IMR-90 (cell line): ENCODE results near the gene ARID4B. TPM values are rescaled to one million over a fixed set of nuclear protein-coding genes. Genes with fewer than 3 reads are reported as not detected.
A peak's percentile ranks its signal among the peaks of the same experiment; 100 is the strongest.

ENCODE experiments used
- ATAC-seq: fragments of 200-7000 bp; cut with Tn5 transposase; 2 replicates; pipeline ENCODE4 v1.9.1; 2020; ENCODE audit warnings: low read depth, mild to moderate bottlenecking, moderate library complexity
- BruUV-seq: library from RNA; stranded (reverse); fragments of 400-500 nt; replicated peaks from 2 replicates; lab custom pipeline; 2021; lab: Mats Ljungman, UMichigan
- CTCF ChIA-PET: fragments of 300-600 bp; formaldehyde crosslinking; extraction: SDS; loops from one replicate; lab custom pipeline; 2021; ENCODE audit warnings: antibody characterized with exemption; lab: Yijun Ruan, JAX
- POLR2A ChIA-PET: fragments of 300-600 bp; sonication (Branson Sonifier 250); formaldehyde crosslinking; loops from one replicate; lab custom pipeline; 2022; ENCODE audit warnings: antibody characterized with exemption; ENCODE audit not compliant: unreplicated experiment; lab: Charles Lee
- DNase-seq: peaks from one replicate; pipeline ENCODE4 v3.0.0; 2013
- H2AFZ ChIP-seq: replicated peaks from 2 replicates; pipeline ENCODE3; 2013; ENCODE audit warnings: low read length, mild to moderate bottlenecking; ENCODE audit not compliant: poor library complexity
- H2AK5ac ChIP-seq: 2 replicates; pipeline ENCODE4 v1.6.1; 2013; ENCODE audit warnings: low read depth, low read length, inconsistent platforms
- H2AK9ac ChIP-seq: replicated peaks from 2 replicates; pipeline ENCODE3; 2013; ENCODE audit warnings: mild to moderate bottlenecking, low read depth, low read length, moderate library complexity; ENCODE audit not compliant: poor library complexity
- H2BK120ac ChIP-seq: 2 replicates; pipeline ENCODE4 v1.6.1; 2013; ENCODE audit warnings: low read depth, low read length, inconsistent platforms
- H2BK15ac ChIP-seq: 3 replicates; pipeline ENCODE4 v1.6.1; 2013; ENCODE audit warnings: low read depth, low read length, inconsistent platforms
- H2BK20ac ChIP-seq: 2 replicates; pipeline ENCODE4 v1.6.1; 2013; ENCODE audit warnings: low read depth, mild to moderate bottlenecking, inconsistent platforms, low read length, moderate library complexity
- H2BK5ac ChIP-seq: 2 replicates; pipeline ENCODE4 v1.6.1; 2013; ENCODE audit warnings: mild to moderate bottlenecking, low read depth, low read length, inconsistent platforms; ENCODE audit not compliant: poor library complexity, severe bottlenecking
- H3K14ac ChIP-seq: replicated peaks from 2 replicates; pipeline ENCODE4 v1.6.1; 2013; ENCODE audit warnings: low read depth, low read length, inconsistent platforms
- H3K18ac ChIP-seq: 2 replicates; pipeline ENCODE4 v1.6.1; 2013; ENCODE audit warnings: low read depth, low read length, control low read depth
- H3K23ac ChIP-seq: 2 replicates; pipeline ENCODE4 v1.6.1; 2013; ENCODE audit warnings: low read depth, low read length, inconsistent platforms
- H3K27ac ChIP-seq: 2 replicates; pipeline ENCODE4 v1.5.1; 2013; ENCODE audit warnings: mild to moderate bottlenecking, control low read depth, low read length; ENCODE audit not compliant: insufficient read depth
- H3K27me3 ChIP-seq: 2 replicates; pipeline ENCODE4 v1.6.1; 2013; ENCODE audit warnings: low read length; ENCODE audit not compliant: control insufficient read depth, insufficient read depth
- H3K36me3 ChIP-seq: 2 replicates; pipeline ENCODE4 v1.6.1; 2013; ENCODE audit warnings: low read length, mixed read lengths; ENCODE audit not compliant: control insufficient read depth, insufficient read depth
- H3K4ac ChIP-seq: 2 replicates; pipeline ENCODE4 v1.6.1; 2013; ENCODE audit warnings: low read depth, low read length, inconsistent platforms
- H3K4me1 ChIP-seq: 2 replicates; pipeline ENCODE4 v1.6.1; 2013; ENCODE audit warnings: low read length, mixed read lengths; ENCODE audit not compliant: control insufficient read depth, insufficient read depth
- H3K4me2 ChIP-seq: 2 replicates; pipeline ENCODE4 v1.6.1; 2013; ENCODE audit warnings: low read depth, mild to moderate bottlenecking, control low read depth, low read length, moderate library complexity
- H3K4me3 ChIP-seq: 2 replicates; pipeline ENCODE4 v1.5.1; 2013; ENCODE audit warnings: low read depth, mild to moderate bottlenecking, control low read depth, low read length, moderate library complexity; ENCODE audit not compliant: insufficient read depth
- H3K56ac ChIP-seq: 2 replicates; pipeline ENCODE4 v1.6.1; 2013; ENCODE audit warnings: low read length, inconsistent platforms; ENCODE audit not compliant: insufficient read depth; ENCODE audit errors: extremely low read depth
- H3K79me1 ChIP-seq, 2 experiments: 2 replicates each; pipeline ENCODE4 v1.6.1; 2013; ENCODE audit warnings: low read length in 2 of 2, inconsistent platforms in 1 of 2, low read depth in 1 of 2
- H3K9ac ChIP-seq: 2 replicates; pipeline ENCODE4 v1.6.1; 2013; ENCODE audit warnings: low read depth, low read length, control low read depth
- H3K9me1 ChIP-seq: 2 replicates; pipeline ENCODE4 v1.6.1; 2013; ENCODE audit warnings: low read length, inconsistent platforms; ENCODE audit not compliant: insufficient read depth
- H3K9me3 ChIP-seq: 2 replicates; pipeline ENCODE4 v1.6.1; 2013; ENCODE audit warnings: low read length; ENCODE audit not compliant: control insufficient read depth, insufficient read depth
- H4K20me1 ChIP-seq: 2 replicates; pipeline ENCODE4 v1.6.1; 2013; ENCODE audit warnings: low read length, inconsistent platforms; ENCODE audit not compliant: insufficient read depth
- H4K5ac ChIP-seq: 2 replicates; pipeline ENCODE4 v1.6.1; 2013; ENCODE audit warnings: mild to moderate bottlenecking, low read depth, low read length, control low read depth
- H4K8ac ChIP-seq, 2 experiments: 2 replicates each; pipeline ENCODE4 v1.6.1; 2013; ENCODE audit warnings: low read depth in 2 of 2, low read length in 2 of 2, control low read depth in 1 of 2, inconsistent platforms in 1 of 2
- H4K91ac ChIP-seq: 2 replicates; pipeline ENCODE4 v1.6.1; 2013; ENCODE audit warnings: low read depth, low read length, inconsistent platforms; ENCODE audit not compliant: insufficient read depth
- BHLHE40 ChIP-seq: fragments of 150-350 bp; IDR thresholded peaks from 2 replicates; pipeline ENCODE4 v1.6.1; 2016; ENCODE audit warnings: mild to moderate bottlenecking, low read depth, low read length
- CEBPB ChIP-seq: IDR thresholded peaks from 2 replicates; pipeline ENCODE4 v1.6.1; 2012; ENCODE audit warnings: low read depth, low read length, improper control_type of control experiment
- CHD1 ChIP-seq: IDR thresholded peaks from 2 replicates; pipeline ENCODE4 v1.6.1; 2012; ENCODE audit warnings: low read depth, low read length, improper control_type of control experiment
- MXI1 ChIP-seq: IDR thresholded peaks from 2 replicates; pipeline ENCODE4 v1.6.1; 2012; ENCODE audit warnings: low read depth, mild to moderate bottlenecking, low read length, moderate library complexity, borderline replicate concordance
- RAD21 ChIP-seq: IDR thresholded peaks from 2 replicates; pipeline ENCODE4 v1.6.1; 2012; ENCODE audit warnings: low read length, improper control_type of control experiment
- RCOR1 ChIP-seq: IDR thresholded peaks from 2 replicates; pipeline ENCODE4 v1.6.1; 2012; ENCODE audit warnings: mild to moderate bottlenecking, low read length, improper control_type of control experiment; ENCODE audit not compliant: insufficient replicate concordance
- WGBS, 2 experiments: methylation state at CpG; one replicate each; pipeline versions ENCODE4 v1.1.5 to v1.1.7; 2013; ENCODE audit warnings: missing lambda C conversion rate in 2 of 2; ENCODE audit not compliant: insufficient read length in 1 of 2; ENCODE audit errors: extremely low coverage in 2 of 2; 5-methylcytosine and 5-hydroxymethylcytosine counted together
- dilution Hi-C: fragments of 300-500 bp; cut with HindIII; formaldehyde crosslinking; loops from one replicate; pipeline ENCODE4 v1.14.3; 2018; ENCODE audit warnings: low sequenced_read_pairs; ENCODE audit not compliant: unreplicated experiment
- in situ Hi-C: fragments of 300-500 bp; cut with MboI; formaldehyde crosslinking; loops from 3 replicates; pipeline ENCODE4 v1.14.3; 2019; ENCODE audit warnings: low sequenced_read_pairs, inconsistent platforms, mixed read lengths
- intact Hi-C: fragments of 100-400 bp; cut with micrococcal nuclease; formaldehyde crosslinking; loops from 2 replicates; pipeline ENCODE4 v1.10.0; 2022
- polyA plus RNA-seq, 3 experiments: library from polyadenylated mRNA; depleted of rRNA; stranded (reverse); fragments of >200 nt; gene quantifications; 2 replicates each; pipeline ENCODE4 v1.2.3, GENCODE V29; 2012; ENCODE audit warnings: low replicate concordance in 1 of 3
- total RNA-seq: library from RNA; depleted of rRNA; stranded (reverse); fragments of >200 nt; gene quantifications from 2 replicates; pipeline ENCODE4 v1.2.3, GENCODE V29; 2012
- TF ChIP-seq, protein P1 (sequence below): fragments of 150-350 bp; IDR thresholded peaks from 2 replicates; pipeline ENCODE4 v1.6.1; 2017; ENCODE audit warnings: mild to moderate bottlenecking, antibody characterized with exemption, low read length, low read depth

Gene ARID4B
- total and polyA plus RNA-seq, 2 of the 4 experiments (the other 2 are of a cell fraction), result 8.5 to 16.0 TPM

DNA sequence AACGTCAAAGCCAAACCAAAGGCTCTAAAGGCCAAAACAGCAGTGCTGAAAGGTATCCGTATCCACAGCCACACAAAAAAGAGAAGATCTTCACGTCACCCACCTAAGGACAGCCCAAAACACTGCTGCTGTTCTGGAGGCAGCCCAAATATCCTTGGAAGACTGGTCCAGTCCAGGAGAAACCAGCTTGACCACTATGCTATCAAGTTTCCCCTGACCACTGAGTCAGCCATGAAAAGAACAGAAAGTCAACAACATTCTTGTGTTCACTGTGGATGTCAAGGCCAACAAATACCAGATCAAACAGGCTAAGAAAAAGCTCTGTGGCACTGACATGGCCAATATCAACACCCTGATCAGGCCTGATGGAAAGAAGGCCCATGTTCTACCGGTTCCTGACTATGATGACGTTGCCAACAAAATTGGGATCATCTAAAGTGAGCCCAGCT lies 32.1 kb downstream of the ARID4B start:
- no CpG with 5 or more reads among the region's 5 CpGs for WGBS, 2 experiments

More for the DNA sequence above, 32.1 kb downstream of the ARID4B start:
- H2BK5ac ChIP-seq, result peak overlapping the region; percentile 40
- intact Hi-C loops (no loop called here), in situ Hi-C loops (no loop called here), dilution Hi-C loops (no loop called here)
- H3K27me3 ChIP-seq, result no peaks in the 10 kb centered on the region
- BruUV-seq, result no TSS peak
- H3K36me3 ChIP-seq, result no peaks in the 10 kb centered on the region
- DNase-seq, result peak; percentile 81
- POLR2A ChIA-PET, result no interaction called here
- peaks cover 76% of the 10 kb centered on the region for H4K20me1 ChIP-seq
- H3K14ac ChIP-seq, result 0 out of 2 replicates have a peak overlapping the region, but pooled peaks have one; percentile 2
- H3K9ac ChIP-seq, result no peak overlapping the region
- H2BK20ac ChIP-seq, result no peak overlapping the region
- H3K4me2 ChIP-seq, result peak overlapping the region; percentile 44; the same call in 1 of the 2 replicates
- no peaks in the 10 kb centered on the region for H3K9me3 ChIP-seq
- CTCF ChIA-PET, result no interaction called here
- peak overlapping the region; percentile 44 for H2AK9ac ChIP-seq
- no peak overlapping the region for H2AK5ac ChIP-seq
- peak overlapping the region; percentile 33 for H2AFZ ChIP-seq
- H3K4me1 ChIP-seq, result peaks cover 4% of the 10 kb centered on the region; the same call in 1 of the 2 replicates
- H3K4ac ChIP-seq, result no peak overlapping the region
- H2BK120ac ChIP-seq, result no peak overlapping the region
- no peak overlapping the region for H2BK15ac ChIP-seq
- H3K18ac ChIP-seq, result no peak overlapping the region
- no peak overlapping the region for H4K5ac ChIP-seq
- no peak overlapping the region for H4K8ac ChIP-seq
- no peak overlapping the region for H3K27ac ChIP-seq
- no peak overlapping the region for H4K91ac ChIP-seq
- peak; percentile 72 for ATAC-seq
- H3K79me1 ChIP-seq, result peaks cover 5 to 50% of the 10 kb centered on the region in 2 experiments
- H3K23ac ChIP-seq, result no peak overlapping the region
- no peak overlapping the region for H3K4me3 ChIP-seq
- H3K56ac ChIP-seq, result no peak overlapping the region
- peaks cover 5% of the 10 kb centered on the region for H3K9me1 ChIP-seq
- no peak for TF ChIP-seq CEBPB
- TF ChIP-seq MXI1, result no peak
- TF ChIP-seq, protein P1, sequence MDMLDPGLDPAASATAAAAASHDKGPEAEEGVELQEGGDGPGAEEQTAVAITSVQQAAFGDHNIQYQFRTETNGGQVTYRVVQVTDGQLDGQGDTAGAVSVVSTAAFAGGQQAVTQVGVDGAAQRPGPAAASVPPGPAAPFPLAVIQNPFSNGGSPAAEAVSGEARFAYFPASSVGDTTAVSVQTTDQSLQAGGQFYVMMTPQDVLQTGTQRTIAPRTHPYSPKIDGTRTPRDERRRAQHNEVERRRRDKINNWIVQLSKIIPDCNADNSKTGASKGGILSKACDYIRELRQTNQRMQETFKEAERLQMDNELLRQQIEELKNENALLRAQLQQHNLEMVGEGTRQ, result no peak
- TF ChIP-seq RAD21, result no peak
- no peak for TF ChIP-seq CHD1
- no peak for TF ChIP-seq BHLHE40
- no peak for TF ChIP-seq RCOR1
